SKM-1 treated with dmso at 0.1 percent for 144 hours (cell line): Measurements from ENCODE around the gene LBH.
"Not testable (repeated sequence)": the region's sequence is repeated elsewhere in the genome, so short reads cannot be mapped to it uniquely, and the experiment has no call there.

Source experiments
- DNase-seq: peaks from one replicate; lab custom pipeline; 2025; ENCODE audit not compliant: unreplicated experiment; lab: John Stamatoyannopoulos, UW

The LBH gene

DNA sequence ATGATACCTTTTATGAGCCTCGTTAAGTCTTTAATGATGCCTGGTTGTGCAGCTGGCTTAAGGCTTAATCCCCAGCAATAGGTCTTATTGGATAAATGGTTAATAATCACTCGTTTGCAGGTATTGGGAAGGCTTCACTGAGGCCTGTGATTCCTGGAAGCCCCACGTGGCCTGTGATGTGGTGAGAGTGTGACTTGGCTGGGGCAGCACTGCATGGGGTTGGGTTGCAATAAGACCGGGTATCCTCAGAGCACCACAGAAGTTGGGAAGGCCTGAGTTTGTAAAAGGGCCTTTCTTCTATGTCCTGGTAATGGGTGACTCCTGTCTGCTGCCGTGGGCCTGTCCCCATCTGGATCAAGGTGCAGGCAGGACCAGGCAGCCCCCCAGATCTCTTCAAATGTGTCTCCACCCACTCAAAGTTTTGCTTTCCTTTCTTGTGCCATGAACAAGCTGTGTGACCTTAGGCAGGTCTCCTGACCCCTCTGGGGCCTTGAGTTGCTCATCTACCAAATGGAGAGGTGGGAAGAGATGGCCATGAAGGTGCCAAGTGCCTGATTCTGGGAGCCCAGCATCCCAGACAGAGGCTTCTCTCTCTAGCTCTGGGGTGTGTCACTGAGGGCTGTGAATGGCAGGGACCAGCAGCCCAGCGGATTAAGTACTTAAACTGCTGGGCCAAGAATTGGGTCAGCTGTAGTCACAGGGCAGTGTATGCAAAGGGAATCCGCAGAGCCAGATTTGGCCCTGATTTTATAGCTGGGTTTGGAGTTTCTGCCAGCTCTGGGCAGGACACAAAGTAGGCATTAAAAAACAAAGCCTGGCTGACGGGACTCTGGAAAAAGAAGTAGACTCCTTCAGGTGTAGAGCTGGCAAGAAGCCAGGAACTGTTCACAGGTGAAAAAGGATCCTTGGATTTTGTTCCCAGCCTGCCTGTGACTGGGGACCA, 24.4 kb downstream of the LBH start:
- DNase-seq = no peak

DNA sequence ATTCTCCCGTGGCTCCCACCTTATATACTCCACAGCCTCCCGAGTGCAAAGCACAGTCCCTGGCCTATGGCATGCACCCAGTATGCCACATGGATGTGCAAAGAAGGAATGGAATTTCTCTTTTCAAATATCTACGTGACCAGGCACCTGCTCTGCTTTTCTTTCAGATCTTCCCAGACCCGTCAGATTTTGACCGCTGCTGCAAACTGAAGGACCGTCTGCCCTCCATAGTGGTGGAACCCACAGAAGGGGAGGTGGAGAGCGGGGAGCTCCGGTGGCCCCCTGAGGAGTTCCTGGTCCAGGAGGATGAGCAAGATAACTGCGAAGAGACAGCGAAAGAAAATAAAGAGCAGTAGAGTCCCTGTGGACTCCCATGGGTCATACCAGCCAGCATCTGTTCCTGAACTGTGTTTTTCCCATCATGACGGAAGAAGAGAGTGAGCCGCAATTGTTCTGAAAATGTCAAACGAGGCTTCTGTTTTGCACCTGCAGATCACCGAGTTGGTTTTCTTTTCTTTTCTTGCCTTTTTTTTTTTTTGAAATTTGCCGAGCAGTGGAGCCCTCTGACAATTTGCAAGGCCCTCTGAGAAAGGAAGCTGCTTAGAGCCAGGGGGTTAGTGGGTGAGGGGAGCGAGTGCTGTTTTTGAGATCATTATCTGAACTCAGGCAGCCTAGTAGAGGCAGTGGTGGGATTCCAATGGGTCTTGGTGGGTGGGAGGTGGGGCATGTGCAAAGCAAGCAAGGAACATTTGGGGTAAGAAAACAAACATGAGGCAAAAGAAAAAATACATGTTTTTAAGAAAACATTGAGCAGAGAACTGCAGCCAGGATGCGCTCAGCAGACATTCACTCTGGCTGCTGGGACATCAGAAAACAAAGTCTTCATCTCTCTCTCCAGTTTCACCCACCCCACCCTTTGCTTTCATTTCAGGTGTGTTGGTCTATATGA, 26.2 kb downstream of the LBH start:
- no peak for DNase-seq

- no peak for DNase-seq
Measured at GRCh38 chr2:30259071-30259470, 27.7 kb downstream of the LBH start.

GRCh38 chr2:30259827-30260679, 28.7 kb downstream of the LBH start:
- no peak for DNase-seq

DNA sequence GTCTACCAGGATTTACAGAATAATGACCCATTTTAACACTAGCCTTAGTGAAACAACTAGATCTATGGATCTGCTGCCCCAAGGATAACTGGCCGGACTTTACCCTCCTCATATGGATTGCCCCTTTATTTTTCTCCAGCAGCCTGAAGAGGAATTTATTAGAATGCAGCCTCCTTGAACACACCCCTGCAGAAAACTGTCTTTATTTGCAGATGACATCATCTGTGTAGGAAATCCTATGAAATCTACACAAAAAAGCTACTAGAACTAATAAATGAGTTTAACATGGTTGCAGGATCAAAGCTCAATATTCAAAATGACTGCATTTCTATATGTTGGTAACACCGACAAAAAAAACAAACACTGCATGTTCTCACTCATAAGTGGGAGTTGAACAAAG, 29.6 kb downstream of the LBH start:
- DNase-seq = no peak

DNA sequence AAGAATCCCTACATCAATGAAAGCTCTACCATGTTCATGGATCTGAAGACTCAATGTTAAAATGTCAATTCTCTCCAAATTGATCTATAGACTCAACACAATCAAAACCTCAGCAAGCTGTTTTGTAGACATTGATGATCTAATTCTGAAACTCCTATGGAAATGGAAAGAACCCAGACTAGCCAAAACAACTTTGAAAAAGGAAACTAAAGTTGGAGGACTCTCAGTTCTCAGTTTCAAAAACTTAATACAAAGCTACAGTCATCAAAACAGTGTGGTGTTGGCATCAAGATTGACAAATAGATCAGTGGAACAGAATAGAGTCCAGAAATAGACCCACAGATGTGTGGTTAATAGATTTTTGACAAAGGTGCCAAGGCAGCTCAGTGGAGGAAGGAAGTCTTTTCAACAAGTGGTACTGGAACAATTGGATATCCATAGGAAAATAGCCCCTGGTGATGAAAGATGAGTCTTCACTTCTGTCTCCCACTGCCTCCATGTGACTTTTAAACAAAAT, 30.4 kb downstream of the LBH start:
- no peak for DNase-seq

DNA sequence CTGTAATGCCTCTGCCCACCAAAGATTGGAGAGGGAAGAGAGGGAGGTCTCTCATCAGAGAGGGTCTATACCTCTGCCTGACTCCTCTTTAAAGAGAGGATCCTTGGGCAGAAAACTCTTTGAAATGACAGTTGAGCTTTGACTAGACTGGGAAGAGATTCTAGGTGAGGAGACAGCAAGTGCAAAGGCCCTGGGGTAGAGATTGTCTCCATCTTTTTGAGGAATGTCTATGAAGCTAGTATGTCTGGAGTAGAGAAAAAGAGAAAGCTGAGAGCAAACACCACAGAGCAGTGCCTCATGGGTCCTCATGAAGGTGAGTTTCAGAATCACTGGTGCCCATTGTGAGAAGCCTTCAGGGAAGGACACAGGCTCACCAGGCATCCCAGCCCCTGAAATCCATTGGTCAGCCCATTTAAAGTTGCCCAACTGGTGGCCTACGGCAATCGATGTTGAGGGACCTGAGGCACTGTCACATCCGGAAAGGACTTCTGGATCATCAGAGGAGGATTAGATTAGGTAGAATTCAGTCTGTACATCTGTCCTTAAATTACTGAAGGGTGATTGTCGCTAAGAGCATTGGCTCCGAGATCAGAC, 31.5 kb downstream of the LBH start:
- DNase-seq = no peak

GRCh38 chr2:30264274-30264673, 32.9 kb downstream of the LBH start:
- no peak for DNase-seq

- no peak for DNase-seq
Measured at GRCh38 chr2:30265052-30266015, 34.0 kb downstream of the LBH start.

DNA sequence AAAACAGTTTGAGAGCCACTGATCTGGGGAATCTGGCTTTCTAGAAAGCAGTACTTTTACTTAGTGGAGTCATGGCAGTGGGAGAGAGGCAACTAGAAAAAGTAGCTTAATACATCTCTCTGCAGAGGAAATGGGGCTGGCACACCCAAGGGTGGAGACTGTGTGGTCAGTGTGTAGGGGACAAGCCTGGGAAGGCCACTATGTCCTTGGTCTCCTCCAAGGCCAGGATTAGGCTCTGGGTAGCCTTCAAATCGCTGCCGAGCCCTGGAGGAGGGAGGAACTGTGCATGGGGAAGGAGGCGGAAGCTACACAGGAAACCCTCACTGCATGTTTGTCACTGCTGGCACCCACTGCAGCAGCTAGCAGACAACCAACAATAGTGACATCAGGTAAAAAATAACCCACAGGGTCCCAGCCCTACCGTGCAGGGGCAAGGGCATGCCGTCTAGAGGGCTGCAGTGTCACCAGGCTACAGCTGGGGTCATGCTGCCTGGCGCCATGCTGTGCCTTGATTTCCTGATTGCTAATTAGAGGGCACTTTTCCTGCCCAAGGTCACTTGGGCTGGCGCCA, 34.8 kb downstream of the LBH start:
- peak; percentile 49 for DNase-seq

- DNase-seq = no peak
Measured at GRCh38 chr2:30266705-30267104, 35.4 kb downstream of the LBH start.

- no peak for DNase-seq
Measured at GRCh38 chr2:30267161-30267975, 36.0 kb downstream of the LBH start.

GRCh38 chr2:30268296-30268871, 37.0 kb downstream of the LBH start:
- no peak for DNase-seq

DNA sequence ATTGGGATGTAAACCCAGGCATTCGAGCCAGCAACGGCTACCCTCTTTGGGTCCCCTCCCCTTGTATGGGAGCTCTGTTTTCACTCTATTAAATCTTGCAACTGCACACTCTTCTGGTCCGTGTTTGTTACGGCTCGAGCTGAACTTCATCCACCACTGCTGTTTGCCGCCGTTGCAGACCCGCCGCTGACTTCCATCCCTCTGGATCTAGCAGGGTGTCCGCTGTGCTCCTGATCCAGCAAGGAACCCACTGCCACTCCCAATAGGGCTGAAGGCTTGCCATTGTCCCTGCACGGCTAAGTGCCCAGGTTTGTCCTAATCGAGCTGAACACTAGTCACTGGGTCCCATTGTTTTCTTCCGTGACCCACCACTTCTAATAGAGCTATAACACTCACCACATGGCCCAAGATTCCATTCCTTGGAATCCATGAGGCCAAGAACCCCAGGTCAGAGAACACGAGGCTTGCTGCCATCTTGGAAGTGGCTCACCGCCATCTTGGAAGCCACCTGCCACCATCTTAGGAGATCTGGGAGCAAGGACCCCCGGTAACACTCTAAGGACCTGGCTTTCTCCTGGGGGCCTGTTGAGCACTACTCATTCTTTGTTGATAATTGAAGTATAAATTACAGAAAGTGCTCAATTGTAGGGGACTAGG, 37.9 kb downstream of the LBH start:
- not testable (repeated sequence) for DNase-seq

DNA sequence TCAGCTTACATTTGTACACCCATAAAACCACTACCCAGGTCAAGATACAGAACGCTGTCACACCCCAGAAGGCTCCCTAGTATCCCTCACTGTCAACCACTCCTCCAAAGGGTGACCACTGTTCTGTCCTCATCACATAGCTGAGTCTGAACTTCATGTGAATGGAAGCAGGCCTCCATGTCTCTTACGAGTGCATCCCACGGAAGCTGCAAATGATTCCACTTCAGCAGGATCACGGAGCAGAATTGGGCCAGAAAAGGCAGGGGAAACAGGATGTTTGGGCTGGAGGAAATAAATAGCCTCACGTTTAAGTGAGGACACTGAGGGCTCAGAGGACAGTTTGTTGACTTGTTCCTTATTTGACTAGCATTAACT, 38.4 kb downstream of the LBH start:
- DNase-seq = no peak

DNA sequence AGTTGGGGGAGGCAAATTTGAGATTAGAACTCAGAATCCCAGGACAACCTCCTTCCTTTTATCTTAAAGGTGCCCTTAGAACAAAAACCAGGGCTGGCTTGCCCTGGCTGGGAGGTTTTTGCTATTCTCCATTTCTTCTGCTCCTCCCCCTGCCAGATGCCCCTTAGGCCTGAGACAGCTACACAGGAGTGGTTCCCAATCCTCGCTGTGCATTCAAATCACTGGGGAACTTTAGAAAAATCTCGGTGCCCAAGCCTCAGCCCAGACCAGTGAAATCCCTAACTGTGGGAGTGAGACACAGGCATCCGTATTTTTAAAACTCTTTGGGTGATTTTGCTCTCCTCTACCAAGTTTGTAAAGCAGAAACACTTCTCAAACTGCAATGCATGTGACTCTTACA, 38.8 kb downstream of the LBH start:
- DNase-seq = no peak

DNA sequence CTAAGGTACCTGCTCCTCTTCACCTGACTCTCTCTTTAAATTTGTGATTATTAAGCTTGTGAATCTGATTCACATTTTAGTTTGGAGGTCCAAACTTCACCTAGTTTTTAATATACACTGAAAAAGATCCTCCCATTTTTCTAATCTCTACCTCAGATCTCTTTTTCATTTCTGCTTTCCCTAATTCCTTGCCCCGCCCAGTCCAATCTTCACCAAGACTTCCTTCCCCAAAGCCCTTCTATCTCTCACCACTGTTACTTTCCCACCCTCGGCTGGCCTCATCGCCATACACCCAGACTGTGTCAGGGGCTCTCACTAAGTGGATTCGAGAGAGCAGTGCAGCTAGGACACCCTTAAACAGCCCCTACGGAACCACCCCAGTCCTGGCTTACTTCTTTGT, 40.0 kb downstream of the LBH start:
- peak; percentile 25 for DNase-seq
